ENCODE results near the gene LHFPL3. TPM values are rescaled to one million over a fixed set of nuclear protein-coding genes. Genes with fewer than 3 reads are reported as not detected.

LHFPL3 gene
- total RNA-seq, 1 experiment from 2014 or later, result not detected

DNA sequence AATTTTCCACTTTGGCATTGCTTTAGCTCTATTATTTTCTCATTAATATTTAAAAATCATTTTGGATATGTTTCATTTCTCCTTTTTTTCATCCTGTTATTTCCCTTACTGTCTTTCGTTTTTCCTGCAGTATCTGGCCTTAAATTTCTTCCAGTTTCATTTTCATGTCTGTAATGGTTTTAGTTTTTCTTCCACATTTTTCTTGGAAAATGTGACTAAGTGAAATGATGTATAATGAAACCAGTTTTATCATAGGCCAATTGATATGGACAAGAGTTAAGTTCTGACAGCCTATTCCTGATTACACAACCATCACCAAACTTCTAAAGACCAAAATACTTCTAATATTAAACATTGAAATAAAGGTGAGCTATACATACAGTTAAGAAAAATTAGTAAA lies 158.5 kb downstream of the LHFPL3 start:
- no peaks in the 10 kb centered on the region for H3K9me3 ChIP-seq (ENCODE audit: control insufficient read depth, low read depth, low read length)
- WGBS (ENCODE audit: extremely low coverage, insufficient read length, low lambda C conversion rate), result no CpG with 5 or more reads among the region's 1 CpG
- no peak overlapping the region for H3K9ac ChIP-seq (ENCODE audit: extremely low read depth, insufficient read length, low read length)
- no peak overlapping the region for H2BK12ac ChIP-seq (ENCODE audit: insufficient read length, low read depth, low read length)
- H3K79me2 ChIP-seq (ENCODE audit: insufficient read depth, low read length), result no peaks in the 10 kb centered on the region
- no peak overlapping the region for H2AK5ac ChIP-seq (ENCODE audit: insufficient read length, low read length)
- H2BK120ac ChIP-seq (ENCODE audit: low read depth, low read length, poor library complexity, severe bottlenecking), result no peak overlapping the region
- H3K18ac ChIP-seq (ENCODE audit: insufficient read length, low read depth, low read length), result no peak overlapping the region
- H4K20me1 ChIP-seq (ENCODE audit: control insufficient read depth, insufficient read depth, insufficient read length), result no peaks in the 10 kb centered on the region
- no peak overlapping the region for H4K91ac ChIP-seq (ENCODE audit: insufficient read length, low read depth, low read length)
- H3K27ac ChIP-seq (ENCODE audit: insufficient read length, low read depth, low read length), result no peak overlapping the region
- H3K56ac ChIP-seq (ENCODE audit: insufficient read length, low read depth, low read length), result no peak overlapping the region
- TF ChIP-seq, protein P1, sequence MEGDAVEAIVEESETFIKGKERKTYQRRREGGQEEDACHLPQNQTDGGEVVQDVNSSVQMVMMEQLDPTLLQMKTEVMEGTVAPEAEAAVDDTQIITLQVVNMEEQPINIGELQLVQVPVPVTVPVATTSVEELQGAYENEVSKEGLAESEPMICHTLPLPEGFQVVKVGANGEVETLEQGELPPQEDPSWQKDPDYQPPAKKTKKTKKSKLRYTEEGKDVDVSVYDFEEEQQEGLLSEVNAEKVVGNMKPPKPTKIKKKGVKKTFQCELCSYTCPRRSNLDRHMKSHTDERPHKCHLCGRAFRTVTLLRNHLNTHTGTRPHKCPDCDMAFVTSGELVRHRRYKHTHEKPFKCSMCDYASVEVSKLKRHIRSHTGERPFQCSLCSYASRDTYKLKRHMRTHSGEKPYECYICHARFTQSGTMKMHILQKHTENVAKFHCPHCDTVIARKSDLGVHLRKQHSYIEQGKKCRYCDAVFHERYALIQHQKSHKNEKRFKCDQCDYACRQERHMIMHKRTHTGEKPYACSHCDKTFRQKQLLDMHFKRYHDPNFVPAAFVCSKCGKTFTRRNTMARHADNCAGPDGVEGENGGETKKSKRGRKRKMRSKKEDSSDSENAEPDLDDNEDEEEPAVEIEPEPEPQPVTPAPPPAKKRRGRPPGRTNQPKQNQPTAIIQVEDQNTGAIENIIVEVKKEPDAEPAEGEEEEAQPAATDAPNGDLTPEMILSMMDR (conservative IDR thresholded peaks at IDR 0.05), result no peak
- Mint-ChIP-seq H3K36me3 (ENCODE audit: insufficient read depth in 1 of 3, low read depth in 3 of 3) (peaks cover 0 to 15% (median 0%) of the 10 kb centered on the region in 3 experiments; a peak in 1 of 7 replicates), H3K27me3 (ENCODE audit: low read depth) (no peaks in the 10 kb centered on the region), H3K4me3 (no peak overlapping the region), H3K9me3 (peaks cover 0 to 3% of the 10 kb centered on the region in 2 experiments; a peak in 1 of 5 replicates), H3K27ac (no peak overlapping the region), H3K4me1 (no peaks in the 10 kb centered on the region)
- no peak overlapping the region for H3K4me2 ChIP-seq (ENCODE audit: insufficient read depth, insufficient read length, low read length)
- no peak overlapping the region for H4K8ac ChIP-seq (replicated peaks; ENCODE audit: insufficient read length, low read depth, low read length)
- H3K4me1 ChIP-seq (ENCODE audit: insufficient read depth, low read length), result no peaks in the 10 kb centered on the region
- H3K79me1 ChIP-seq (ENCODE audit: insufficient read depth, low read depth, low read length, poor library complexity, severe bottlenecking), result no peaks in the 10 kb centered on the region
- no peak overlapping the region for H2BK15ac ChIP-seq (ENCODE audit: low read depth, low read length)
- H3K23ac ChIP-seq (ENCODE audit: insufficient read length, low read depth, low read length), result no peak overlapping the region
- H2AFZ ChIP-seq (ENCODE audit: low read length), result no peak overlapping the region
- H4K5ac ChIP-seq (ENCODE audit: insufficient read length, low read depth, low read length), result no peak overlapping the region
- no peak for DNase-seq
- H3K27me3 ChIP-seq (ENCODE audit: insufficient read depth, low read length), result no peaks in the 10 kb centered on the region
- H3K23me2 ChIP-seq (ENCODE audit: insufficient read length, low read depth, low read length, poor library complexity, severe bottlenecking), result no peaks in the 10 kb centered on the region
- H2BK20ac ChIP-seq (ENCODE audit: low read depth, low read length, poor library complexity, severe bottlenecking), result no peak overlapping the region
- no peak overlapping the region for H3K14ac ChIP-seq (ENCODE audit: insufficient read depth, low read length)
- no peak overlapping the region for H2BK5ac ChIP-seq (ENCODE audit: insufficient read length, low read length)
- no peak overlapping the region for H3T11ph ChIP-seq (ENCODE audit: low read length)
- H3K4ac ChIP-seq (ENCODE audit: low read depth, low read length), result no peak overlapping the region
